Measurements from ENCODE around the gene CYREN.

DNA sequence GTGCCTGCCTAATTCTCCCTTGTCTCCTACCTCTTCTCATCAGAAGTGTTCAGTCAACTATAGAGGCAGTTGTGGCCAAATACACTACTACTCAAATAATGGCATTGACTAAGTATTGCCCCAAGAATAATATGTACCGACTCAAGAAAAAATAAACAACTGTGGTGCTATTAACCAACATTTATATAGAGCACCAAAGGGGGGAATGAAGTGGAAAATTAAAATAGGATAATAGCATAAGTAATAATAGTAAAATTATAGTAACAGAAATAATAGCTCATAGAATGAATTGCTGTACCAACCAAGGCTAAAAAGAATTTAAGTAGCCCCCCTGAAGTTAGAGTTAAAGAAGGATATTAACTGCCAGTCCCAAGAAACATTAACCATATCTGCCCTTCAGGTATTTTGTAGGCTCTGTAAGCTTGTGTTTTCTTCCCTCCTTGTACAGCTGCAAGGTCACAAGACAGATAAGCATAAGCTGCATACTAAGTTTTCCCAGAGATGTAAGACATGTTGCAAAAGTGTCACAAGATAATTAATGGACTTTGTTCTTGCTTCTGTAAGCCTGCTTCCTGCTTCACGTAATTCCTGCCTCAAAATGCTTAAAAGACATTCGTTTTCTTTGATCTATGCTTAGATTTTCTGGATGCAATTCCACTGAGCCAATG, 10.9 kb upstream of the CYREN start:
- TF ChIP-seq, protein P1, sequence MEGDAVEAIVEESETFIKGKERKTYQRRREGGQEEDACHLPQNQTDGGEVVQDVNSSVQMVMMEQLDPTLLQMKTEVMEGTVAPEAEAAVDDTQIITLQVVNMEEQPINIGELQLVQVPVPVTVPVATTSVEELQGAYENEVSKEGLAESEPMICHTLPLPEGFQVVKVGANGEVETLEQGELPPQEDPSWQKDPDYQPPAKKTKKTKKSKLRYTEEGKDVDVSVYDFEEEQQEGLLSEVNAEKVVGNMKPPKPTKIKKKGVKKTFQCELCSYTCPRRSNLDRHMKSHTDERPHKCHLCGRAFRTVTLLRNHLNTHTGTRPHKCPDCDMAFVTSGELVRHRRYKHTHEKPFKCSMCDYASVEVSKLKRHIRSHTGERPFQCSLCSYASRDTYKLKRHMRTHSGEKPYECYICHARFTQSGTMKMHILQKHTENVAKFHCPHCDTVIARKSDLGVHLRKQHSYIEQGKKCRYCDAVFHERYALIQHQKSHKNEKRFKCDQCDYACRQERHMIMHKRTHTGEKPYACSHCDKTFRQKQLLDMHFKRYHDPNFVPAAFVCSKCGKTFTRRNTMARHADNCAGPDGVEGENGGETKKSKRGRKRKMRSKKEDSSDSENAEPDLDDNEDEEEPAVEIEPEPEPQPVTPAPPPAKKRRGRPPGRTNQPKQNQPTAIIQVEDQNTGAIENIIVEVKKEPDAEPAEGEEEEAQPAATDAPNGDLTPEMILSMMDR (IDR thresholded peaks at IDR 0.05), result no peak
- no peak for TF ChIP-seq POLR2AphosphoS5 (IDR thresholded peaks at IDR 0.05; ENCODE audit: low read depth, low read length)
- no peak for TF ChIP-seq SIN3A (IDR thresholded peaks at IDR 0.05; ENCODE audit: borderline replicate concordance, insufficient read depth, low read depth, low read length)
- TF ChIP-seq, protein P2, sequence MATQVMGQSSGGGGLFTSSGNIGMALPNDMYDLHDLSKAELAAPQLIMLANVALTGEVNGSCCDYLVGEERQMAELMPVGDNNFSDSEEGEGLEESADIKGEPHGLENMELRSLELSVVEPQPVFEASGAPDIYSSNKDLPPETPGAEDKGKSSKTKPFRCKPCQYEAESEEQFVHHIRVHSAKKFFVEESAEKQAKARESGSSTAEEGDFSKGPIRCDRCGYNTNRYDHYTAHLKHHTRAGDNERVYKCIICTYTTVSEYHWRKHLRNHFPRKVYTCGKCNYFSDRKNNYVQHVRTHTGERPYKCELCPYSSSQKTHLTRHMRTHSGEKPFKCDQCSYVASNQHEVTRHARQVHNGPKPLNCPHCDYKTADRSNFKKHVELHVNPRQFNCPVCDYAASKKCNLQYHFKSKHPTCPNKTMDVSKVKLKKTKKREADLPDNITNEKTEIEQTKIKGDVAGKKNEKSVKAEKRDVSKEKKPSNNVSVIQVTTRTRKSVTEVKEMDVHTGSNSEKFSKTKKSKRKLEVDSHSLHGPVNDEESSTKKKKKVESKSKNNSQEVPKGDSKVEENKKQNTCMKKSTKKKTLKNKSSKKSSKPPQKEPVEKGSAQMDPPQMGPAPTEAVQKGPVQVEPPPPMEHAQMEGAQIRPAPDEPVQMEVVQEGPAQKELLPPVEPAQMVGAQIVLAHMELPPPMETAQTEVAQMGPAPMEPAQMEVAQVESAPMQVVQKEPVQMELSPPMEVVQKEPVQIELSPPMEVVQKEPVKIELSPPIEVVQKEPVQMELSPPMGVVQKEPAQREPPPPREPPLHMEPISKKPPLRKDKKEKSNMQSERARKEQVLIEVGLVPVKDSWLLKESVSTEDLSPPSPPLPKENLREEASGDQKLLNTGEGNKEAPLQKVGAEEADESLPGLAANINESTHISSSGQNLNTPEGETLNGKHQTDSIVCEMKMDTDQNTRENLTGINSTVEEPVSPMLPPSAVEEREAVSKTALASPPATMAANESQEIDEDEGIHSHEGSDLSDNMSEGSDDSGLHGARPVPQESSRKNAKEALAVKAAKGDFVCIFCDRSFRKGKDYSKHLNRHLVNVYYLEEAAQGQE (IDR thresholded peaks at IDR 0.05; ENCODE audit: insufficient read depth in 1 of 2, low read depth in 2 of 2, low read length in 1 of 2), result no peak
- no peak for TF ChIP-seq TCF7L2 (IDR thresholded peaks at IDR 0.05; ENCODE audit: low read depth, low read length)

Measured in Panc1 (cell line).